Activated CD4-positive, alpha-beta T cell treated with anti-CD3 and anti-CD28 coated beads for 4 hours (primary cell): ENCODE measurements around the gene TNNI3K.

Source experiments
- DNase-seq, 2 donors: peaks; one replicate each; pipeline ENCODE4 v3.0.0-alpha.2; 2020

The TNNI3K gene

DNA sequence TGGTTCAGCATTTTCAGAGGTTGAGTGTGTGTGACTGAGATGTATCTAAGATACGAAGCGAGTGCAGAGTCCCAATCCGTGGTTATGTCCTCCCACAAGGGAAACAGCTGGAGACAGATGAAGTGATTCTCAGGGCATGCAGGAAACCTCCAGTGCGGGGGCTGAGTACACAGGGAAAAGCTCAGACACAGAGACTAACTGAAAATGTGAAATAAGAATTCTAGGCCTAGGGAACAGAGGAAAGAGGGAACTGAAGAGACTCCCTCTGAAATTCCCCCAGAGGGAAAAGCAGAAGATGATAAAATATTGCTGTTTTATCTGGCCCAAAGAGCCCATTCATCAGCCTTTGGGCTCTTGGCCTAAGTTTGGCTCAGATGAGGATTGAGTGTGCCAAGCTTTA is 160.4 kb downstream of the TNNI3K start:
- no peak for DNase-seq

DNA sequence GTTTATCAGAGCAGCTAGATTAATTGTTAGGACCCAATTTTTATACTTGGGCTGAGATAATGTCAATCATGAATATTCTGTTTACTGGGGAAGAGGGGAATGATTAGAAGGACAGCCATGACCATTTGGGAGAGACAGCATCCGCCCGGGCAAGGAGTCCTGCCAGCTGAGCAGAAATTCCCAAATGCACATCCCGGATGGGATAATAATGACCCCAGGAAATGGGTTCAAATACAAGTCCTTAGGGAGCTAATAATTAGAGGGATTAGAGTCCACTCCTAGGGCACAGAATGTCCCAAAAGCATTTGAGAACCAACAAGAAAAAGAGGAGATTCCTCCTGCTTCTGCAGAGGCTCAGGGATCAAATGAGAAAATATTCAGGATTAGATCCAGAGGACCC is 161.3 kb downstream of the TNNI3K start:
- DNase-seq: no peak

DNA sequence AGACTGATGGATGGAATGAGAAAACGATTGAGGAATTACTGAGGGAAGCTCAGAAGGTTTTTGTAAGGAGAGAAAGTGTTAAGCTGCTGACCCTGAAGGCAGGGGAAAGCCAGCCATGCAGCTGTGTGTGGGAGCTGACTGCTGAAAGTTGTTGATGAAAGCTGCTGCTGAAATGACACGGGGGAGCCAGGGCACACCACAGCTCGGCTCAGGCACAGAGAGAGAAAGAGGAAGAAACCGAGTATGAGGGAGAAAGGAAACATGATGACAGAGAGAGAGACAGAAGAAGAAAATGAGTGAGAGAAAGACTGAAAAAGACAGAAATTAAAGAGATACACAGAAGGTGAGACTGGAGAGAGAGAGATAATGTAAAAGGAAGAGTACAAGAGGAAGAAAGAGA is 161.7 kb downstream of the TNNI3K start:
- no peak for DNase-seq

DNA sequence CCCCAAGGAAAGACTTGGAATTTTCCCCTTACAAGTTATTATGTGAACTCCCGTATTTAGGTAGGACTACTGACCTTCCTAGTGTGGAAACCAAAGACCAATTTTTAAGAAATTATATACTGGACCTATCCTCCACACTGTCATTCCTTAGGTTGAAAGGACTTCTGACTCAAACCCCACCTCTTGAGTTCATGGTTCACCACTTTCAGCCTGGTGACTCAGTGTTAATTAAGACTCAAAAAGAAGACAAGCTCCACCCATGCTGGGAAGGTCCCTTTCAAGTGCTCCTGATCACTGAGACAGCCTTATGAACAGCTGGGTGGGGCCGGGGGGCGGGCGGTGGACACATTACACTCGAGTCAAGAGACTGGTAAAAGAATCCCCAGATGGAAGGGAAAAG is 164.1 kb downstream of the TNNI3K start:
- no peak for DNase-seq

DNA sequence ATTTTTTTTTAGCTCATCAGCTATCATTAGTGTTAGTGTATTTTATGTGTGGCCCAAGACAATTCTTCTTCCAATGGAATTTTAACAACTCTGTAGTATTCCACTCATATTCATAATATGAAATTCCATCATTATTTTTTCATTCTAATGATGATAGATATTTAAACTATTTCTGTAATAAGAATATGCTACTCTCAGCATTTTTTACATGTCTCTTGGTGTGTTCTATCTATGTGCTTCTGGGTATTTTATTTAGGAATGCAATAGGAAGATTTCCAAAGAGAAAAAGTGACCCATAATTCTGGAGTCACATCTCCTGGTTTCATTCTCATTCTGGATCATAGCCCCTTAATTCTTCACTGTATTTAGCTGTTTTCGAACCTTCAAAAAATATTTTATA is 167.7 kb downstream of the TNNI3K start:
- no peak for DNase-seq

DNA sequence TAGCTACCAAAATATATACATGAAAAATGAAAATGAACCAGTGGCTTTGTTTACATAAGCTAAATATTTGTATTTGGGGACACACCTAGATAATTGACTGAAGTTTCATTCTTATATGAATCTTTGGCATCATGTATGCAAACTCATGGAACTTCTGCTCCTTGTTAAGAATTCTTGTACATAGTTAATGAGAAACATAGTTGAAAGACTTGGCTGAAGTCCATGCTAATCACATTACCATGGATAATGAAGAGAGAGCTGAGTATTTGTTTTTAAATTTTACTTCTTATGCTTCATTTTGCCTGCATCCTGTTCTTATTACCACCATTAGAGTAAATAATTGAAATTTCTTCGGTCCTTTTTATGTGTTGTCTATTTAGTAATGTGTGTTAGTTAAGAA is 168.4 kb downstream of the TNNI3K start:
- no peak for DNase-seq

DNA sequence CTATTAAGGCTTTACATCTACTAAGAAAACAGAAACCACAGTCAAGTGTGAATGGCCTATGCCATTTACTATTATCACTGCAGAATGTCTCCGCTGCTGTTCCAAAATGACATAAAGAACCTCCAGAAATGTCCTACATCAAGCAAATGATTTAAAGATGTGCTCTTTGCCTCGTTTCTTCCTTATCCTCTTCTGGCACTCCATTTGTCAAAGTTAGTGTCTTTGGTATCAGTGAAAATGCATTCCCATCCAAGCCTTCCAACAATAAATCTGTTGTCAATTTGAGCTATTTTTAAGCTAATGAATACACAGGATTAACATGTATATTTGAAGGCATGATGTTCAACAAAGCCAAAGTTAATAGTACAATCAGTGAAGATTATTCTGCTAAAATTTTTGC is 171.6 kb downstream of the TNNI3K start:
- no peak for DNase-seq

DNA sequence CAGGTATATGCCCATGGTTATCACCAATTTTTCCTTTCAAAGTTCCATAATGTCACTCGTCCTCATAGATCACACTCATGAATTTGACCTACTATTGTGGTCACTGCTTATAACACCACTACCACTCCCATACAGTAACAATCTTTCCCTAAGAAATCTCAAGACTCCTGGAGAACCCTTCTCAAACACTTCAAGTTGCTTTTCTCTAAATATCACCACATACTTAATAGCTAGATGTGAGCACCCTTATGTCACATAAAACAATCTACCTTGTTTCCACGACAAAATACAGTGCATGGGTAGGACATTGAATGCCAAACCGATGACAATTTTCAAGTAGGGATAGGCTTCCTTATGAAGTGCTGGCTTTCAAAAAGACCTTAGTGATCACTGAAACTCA is 172.7 kb downstream of the TNNI3K start:
- no peak for DNase-seq

DNA sequence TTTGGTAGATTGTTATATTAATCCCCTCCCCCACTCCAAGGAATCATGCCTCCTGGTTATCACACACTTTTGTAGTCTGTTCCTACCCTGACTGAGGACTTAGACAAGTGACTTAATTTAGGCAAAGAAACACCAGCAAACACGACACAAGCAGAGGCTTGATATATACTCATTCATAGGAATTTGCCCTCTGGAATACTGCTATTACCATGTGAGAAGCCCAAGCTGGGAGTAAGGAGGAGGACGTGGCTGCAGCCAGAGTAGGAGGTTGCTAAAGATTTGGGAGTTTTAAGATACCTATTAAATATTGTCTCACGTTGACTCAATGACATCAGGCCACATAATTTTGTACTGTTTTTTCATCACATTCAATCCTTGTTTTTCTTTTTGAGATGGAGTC is 177.1 kb downstream of the TNNI3K start:
- DNase-seq: no peak

DNA sequence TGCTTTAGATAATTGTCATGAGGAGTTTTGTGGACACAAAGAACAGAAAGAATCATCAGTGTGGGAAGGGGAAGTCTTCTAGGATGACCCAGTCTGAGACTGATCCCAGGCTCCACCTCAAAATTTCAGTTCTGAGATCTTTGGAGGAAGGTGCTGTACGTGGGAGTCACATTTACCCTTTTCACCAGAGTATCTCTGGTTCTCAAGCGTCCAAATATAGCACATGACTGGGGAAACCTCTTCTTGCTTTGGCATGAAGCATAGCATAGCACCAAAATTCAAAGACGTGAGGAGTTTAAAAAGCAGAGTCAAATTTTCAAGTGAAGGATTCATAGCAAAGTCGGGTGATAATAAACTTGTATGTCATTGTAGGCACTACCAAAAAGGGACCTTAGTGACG is 180.7 kb downstream of the TNNI3K start:
- DNase-seq: no peak

DNA sequence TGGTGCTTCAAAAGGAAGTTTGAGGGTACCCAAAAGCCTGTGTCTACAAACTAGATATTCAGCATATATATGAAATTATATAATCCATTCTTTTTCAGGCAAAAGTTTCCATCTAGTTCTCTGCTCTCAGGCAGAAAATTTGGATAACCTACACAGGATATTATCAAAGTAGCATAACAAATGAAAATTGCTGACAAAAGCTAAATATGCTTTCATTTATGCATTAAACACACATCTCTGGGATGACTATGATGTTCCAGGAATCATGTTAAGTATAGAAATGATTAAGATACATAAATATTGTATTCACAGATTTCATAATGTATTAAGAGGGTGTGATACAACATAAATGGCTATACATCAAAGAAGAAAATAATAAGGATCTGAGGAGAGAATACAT is 184.4 kb downstream of the TNNI3K start:
- DNase-seq: no peak

DNA sequence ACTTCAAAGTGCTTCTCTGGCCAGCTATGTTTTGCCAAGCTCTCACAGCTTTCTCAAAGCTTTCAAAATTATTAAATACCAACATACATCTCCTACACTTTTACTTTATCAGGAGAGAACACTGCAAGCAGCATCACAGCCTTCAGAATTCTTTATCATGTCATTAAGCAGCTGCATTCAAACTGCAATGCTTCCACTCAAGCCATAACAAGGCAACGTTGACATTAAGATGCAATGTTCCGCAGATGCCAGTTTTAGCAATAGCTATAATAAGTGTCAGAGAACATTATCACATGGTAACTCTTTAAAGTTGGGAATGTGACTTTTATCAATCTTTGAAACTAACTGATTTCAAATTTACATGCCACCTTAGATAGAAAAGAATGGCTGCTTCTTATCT is 185.3 kb downstream of the TNNI3K start:
- no peak for DNase-seq

DNA sequence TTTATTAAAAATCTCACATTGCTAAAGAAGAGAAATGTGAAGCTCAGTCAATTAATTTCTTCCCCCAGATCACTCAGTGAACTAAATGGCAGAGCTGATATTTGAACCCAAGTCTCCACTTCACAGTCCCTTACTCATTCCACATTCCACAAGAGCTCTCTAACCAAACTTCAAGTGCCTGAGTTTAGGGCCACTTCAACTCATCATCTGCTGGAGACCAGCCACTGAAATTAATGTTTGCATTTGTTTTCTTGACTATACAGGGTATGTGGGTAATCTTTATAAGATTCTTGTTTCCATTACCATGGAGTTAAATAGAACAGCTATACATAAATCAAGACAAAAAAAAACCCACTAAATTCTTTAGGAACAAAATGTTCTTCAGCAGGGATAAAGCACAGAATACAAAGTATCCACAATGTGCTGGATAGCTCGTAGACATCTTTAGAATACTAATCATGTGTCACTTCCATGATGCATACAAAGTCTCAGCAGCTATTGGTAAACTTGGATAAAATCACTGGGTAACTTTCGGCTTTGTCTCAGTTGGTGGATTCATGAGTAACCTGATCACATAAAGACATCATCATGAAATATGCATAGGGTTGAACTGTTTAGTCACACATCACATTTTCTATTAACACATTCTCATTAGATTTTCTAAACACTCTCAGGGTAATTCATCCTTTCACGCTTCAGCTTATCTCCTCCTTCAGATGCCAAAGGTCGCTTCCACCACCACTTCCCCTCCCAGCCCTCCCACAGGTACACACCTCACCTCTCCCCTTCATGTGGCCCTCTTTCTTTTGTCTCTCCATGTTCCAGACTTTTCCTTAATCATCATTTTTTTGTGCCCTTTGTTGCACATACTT is 187.5 kb downstream of the TNNI3K start:
- DNase-seq: no peak

DNA sequence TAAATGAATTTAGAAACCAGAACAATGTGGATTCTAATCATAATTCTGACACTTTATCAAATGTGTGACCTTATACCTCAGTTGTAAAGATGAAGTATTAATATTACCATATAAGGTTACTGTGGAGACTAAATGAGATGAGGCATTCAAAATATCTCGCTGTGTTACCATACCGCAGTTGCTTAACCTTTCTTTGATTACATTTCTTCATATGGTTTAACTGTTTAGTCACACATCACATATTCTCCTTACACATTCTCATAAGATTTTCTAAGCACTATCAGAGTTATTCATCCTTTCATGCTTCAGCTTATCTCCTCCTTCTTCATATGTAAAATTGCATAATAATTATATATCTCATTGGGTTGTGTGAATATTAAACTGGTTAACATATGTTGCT is 188.3 kb downstream of the TNNI3K start:
- DNase-seq: no peak

DNA sequence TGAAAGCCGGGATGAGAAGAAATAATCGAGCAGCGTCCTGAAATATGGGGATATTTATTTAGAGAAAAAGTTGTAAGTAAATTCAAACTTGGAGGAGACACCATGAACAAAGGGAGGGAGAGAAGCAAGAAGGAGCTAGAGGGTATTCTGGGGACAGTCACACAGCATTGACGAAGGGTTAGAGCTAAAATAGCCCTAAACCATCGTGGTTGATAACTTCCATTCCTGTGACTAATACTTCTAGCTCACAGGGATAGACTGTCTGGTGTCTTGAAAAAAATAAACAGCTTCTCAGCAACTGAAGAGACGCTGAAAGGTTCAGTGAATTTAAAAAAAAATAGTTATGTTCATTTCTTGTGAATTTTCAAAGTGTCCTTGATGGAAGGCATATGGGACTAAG is 190.5 kb downstream of the TNNI3K start:
- no peak for DNase-seq

DNA sequence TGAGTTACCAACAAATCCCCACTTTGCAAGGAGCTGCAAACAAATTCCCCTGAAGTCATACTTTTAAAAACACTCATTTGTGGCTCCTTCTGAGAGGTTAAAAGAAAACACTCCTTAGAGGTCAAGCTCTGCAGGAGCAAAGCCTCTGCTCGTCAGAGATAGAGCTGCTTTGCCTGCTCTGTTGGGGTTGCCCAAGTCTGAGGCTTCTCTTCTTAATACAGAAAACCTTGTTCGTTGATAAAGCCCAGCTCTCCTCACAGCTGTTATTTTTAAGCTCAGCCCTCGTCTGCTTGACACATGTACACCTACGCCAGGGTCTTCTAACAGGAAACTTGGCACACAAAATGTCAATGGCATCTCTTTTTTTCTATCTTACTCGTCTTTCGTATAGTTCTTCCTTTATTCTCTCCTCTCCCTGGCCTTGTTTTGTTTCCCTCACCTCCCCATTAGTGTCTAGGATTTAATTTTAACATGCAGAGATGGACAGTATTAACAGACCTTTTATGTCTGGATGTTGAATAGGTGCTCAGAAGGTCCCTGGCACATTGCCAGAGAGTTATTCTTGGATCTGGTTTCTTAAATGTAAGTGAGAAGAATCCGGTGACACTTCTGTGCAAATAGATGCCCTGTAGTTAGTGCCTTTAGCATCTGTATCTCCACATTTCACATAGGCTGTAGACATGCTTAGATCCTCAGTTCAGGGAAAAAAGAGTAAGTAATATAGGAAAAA is 191.2 kb downstream of the TNNI3K start:
- DNase-seq: no peak

DNA sequence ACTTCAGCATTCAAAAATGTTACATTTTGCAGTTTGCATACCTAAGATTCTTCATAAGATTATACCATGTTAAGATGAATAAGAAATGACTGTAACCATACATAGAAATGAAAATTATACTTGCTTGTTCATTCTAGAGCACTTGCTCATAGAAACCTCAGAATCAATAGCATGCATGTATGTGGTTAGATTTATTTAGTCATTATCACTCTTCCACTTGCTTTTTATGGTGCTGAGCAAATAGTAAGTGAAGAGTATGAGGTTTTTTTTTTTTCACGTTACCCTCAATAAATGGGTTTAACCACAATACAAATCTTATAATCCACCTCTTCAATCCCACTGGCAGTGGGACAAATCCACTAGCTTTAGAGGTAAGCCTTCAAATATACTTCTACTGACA is 192.5 kb downstream of the TNNI3K start:
- DNase-seq: no peak

DNA sequence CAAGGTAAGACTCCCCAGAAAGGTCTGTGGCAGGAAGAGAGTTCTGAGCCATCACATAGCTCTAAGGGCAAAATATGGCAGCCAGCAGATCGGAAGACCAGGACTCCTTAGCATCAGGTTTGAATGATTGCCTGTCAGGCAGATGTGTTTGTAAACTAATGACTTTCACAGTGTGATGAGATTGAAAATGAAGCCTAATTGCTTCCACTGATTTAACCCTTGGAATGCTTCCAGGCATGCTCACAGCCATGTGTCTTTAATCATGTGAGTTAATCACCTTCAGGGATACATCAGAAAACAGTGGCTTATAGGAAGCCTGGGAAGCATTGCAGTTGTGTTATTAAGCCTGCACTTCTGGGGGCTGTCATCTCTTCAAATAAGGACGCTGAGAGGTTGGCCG is 194.4 kb downstream of the TNNI3K start:
- DNase-seq: no peak

DNA sequence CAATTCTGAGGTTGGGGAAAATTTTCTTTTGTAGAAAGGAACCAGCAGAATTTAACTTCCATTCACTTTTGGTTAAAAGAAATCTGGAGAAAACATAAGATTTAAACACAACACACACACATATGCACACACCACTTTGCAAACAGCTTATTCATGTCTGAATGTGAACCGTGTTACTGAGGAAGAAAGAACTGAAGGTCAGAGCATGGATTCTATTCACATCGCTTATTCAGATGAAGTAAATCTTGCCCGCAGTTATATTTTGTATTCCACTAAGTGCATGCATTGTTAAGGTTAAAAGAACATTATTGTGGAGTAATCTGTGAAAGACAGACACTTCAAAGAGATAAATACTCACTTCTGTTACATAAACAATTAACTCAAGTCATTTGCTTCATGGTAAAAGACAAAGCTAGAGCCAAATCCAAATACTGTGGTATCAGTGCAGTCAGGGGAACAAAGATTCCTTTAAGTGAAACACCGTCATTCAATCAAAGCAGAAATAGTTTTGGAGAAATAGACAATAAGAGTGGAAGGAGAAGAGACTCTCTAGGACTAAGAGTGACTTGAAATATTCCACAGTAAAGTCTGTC is 195.3 kb downstream of the TNNI3K start:
- no peak for DNase-seq

DNA sequence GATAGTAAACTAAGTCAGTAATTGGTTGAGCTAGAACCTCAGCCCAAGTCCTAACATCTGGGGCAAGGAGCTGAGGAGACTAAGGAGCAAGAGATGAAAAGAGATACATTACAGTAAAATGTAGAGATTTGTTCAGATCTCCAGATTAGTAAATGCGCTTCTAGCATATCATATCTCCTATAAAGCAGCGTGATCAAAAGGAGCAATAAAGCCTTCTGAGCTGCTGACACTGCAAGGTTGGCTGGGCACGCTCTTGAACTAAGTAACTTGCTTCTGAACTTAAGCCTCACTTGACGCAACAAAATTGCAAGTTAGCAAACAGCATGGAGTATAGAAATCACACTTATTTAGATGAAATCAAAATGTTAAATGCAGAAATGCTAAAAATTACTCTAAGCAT is 196.3 kb downstream of the TNNI3K start:
- DNase-seq: no peak

DNA sequence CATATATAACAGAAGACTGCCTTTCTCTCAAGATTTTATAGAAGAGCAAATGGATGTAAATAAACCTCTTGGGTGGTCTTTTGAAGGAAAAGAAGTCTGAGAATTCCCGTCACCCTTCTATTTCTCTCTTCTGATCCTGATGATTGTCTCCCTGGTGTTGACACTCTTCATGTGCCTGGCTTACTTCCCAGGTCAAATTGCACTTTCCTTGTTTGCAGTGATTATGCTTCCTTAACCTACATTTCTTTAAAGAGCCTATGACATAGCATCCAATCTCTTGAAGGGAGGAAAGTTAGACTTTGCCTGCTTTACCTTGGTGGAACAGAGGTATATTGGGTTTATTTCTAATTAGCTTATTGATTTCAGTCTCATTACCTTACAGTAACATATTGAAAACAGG is 197.1 kb downstream of the TNNI3K start:
- no peak for DNase-seq

DNA sequence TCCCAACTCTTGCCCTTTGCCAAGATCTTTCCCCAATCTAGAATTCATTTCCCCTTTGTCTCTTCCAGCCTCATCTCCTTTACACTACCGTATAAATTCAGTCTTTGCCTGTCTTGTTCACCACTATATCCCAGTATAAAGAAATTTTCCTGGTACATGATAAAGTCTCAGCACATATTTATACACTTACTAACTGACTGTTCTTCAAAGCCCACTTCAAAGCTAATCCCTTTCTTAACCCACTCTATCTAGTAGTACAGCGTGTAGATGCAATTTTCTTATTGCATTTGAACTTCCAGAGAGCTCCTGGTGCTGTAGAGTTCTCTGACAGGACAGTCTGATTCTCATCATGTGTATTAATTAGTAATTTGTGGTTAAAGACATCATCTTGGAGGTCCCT is 199.1 kb downstream of the TNNI3K start:
- DNase-seq: no peak

DNA sequence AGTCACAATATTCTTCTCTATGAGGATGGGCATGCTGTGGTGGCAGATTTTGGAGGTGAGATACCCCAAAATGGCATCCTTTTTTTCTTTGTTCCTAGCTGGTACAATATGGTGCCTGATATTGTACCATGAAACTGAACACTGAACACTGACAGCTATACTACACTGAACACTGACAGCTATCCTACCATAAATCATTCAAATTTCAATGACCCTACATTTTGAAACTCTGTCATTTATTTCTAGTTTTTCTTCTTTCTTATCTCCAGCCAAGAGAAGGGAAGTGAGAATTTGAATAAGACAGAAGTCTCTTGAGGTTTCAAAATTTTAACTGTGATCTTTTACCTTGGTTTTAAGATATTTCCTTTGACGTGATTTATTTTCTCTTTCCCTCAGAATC is 200.9 kb downstream of the TNNI3K start:
- no peak for DNase-seq

DNA sequence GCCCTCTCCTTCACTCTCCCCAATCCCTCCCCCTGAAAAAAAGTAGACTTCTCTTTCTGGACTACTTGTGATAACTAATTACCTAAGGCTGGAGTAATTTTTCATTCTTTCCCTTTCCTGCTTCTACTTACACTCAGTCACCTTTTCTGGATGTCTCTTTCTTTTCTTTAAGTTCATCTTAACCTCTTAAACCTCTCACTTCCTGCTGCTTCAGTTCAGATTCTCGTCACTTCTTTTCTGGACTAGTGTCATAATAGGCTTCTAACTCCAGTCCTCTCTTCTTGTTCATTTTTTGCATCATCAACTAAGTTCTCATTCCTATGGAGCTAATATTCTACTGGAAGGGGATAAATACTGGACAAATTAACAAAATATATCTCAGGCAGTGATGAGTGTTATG is 201.8 kb downstream of the TNNI3K start:
- DNase-seq: no peak
